ENCODE data around the gene CREB3L2. TPM values are rescaled to one million over a fixed set of nuclear protein-coding genes. Genes with fewer than 3 reads are reported as not detected.
"Not testable (repeated sequence)": the region's sequence is repeated elsewhere in the genome, so short reads cannot be mapped to it uniquely, and the experiment has no call there.

Gene CREB3L2
- total RNA-seq, 1 experiment from 2014 or later, result 4.1 TPM

- no peak for DNase-seq (ENCODE audit: low spot score)
- in situ Hi-C loops (cut with HindIII; ENCODE audit: low sequenced_read_pairs), result no loop called here
Measured at GRCh38 chr7:138017992-138018391, 16.1 kb upstream of the CREB3L2 start.

- in situ Hi-C loops (cut with HindIII; ENCODE audit: low sequenced_read_pairs), result no loop called here
- no peak for DNase-seq (ENCODE audit: low spot score)
Measured at GRCh38 chr7:138015096-138015495, 13.2 kb upstream of the CREB3L2 start.

GRCh38 chr7:138014686-138015085, 12.8 kb upstream of the CREB3L2 start:
- in situ Hi-C loops (cut with HindIII; ENCODE audit: low sequenced_read_pairs), result no loop called here
- DNase-seq (ENCODE audit: low spot score), result no peak

GRCh38 chr7:138014201-138014600, 12.3 kb upstream of the CREB3L2 start:
- in situ Hi-C loops (cut with HindIII; ENCODE audit: low sequenced_read_pairs); DNase-seq (ENCODE audit: low spot score): not testable (repeated sequence)

- in situ Hi-C loops (cut with HindIII; ENCODE audit: low sequenced_read_pairs), result no loop called here
Measured at GRCh38 chr7:138009350-138009653, 7.4 kb upstream of the CREB3L2 start.

GRCh38 chr7:138008588-138009349, 6.9 kb upstream of the CREB3L2 start:
- in situ Hi-C loops (cut with HindIII; ENCODE audit: low sequenced_read_pairs), result no loop called here
- peak; percentile 70 for DNase-seq (ENCODE audit: low spot score)

More at GRCh38 chr7:138009350-138009653, 7.4 kb upstream of the CREB3L2 start:
- no peak for DNase-seq (ENCODE audit: low spot score)

GRCh38 chr7:138008019-138008587, 6.2 kb upstream of the CREB3L2 start:
- in situ Hi-C loops (cut with HindIII; ENCODE audit: low sequenced_read_pairs), result no loop called here
- DNase-seq (ENCODE audit: low spot score), result no peak

GRCh38 chr7:138006106-138006505, 4.2 kb upstream of the CREB3L2 start:
- DNase-seq (ENCODE audit: low spot score), result no peak
- in situ Hi-C loops (cut with HindIII; ENCODE audit: low sequenced_read_pairs), result no loop called here

- no peak for DNase-seq (ENCODE audit: low spot score)
- in situ Hi-C loops (cut with HindIII; ENCODE audit: low sequenced_read_pairs), result no loop called here
Measured at GRCh38 chr7:138004936-138005335, 3.0 kb upstream of the CREB3L2 start.

- in situ Hi-C loops (cut with HindIII; ENCODE audit: low sequenced_read_pairs), result no loop called here
- no peak for DNase-seq (ENCODE audit: low spot score)
Measured at GRCh38 chr7:138004046-138004445, 2.2 kb upstream of the CREB3L2 start.

GRCh38 chr7:138002828-138003189, 923 bp upstream of the CREB3L2 start:
- DNase-seq (ENCODE audit: low spot score), result no peak
- in situ Hi-C loops (cut with HindIII; ENCODE audit: low sequenced_read_pairs), result no loop called here

GRCh38 chr7:138002096-138002827, 376 bp upstream of the CREB3L2 start:
- peak; percentile 100 for DNase-seq (ENCODE audit: low spot score)
- in situ Hi-C loops (cut with HindIII; ENCODE audit: low sequenced_read_pairs), result no loop called here

GRCh38 chr7:138000081-138000701, 1.7 kb downstream of the CREB3L2 start:
- in situ Hi-C loops (cut with HindIII; ENCODE audit: low sequenced_read_pairs), result no loop called here
- no peak for DNase-seq (ENCODE audit: low spot score)

- in situ Hi-C loops (cut with HindIII; ENCODE audit: low sequenced_read_pairs), result no loop called here
- no peak for DNase-seq (ENCODE audit: low spot score)
Measured at GRCh38 chr7:137999496-138000080, 2.3 kb downstream of the CREB3L2 start.

- no peak for DNase-seq (ENCODE audit: low spot score)
- in situ Hi-C loops (cut with HindIII; ENCODE audit: low sequenced_read_pairs), result no loop called here
Measured at GRCh38 chr7:137998250-137998649, 3.6 kb downstream of the CREB3L2 start.

GRCh38 chr7:137996871-137997270, 5.0 kb downstream of the CREB3L2 start:
- DNase-seq (ENCODE audit: low spot score), result no peak
- in situ Hi-C loops (cut with HindIII; ENCODE audit: low sequenced_read_pairs), result no loop called here

GRCh38 chr7:137996386-137996851, 5.5 kb downstream of the CREB3L2 start:
- DNase-seq (ENCODE audit: low spot score), result peak; percentile 76
- in situ Hi-C loops (cut with HindIII; ENCODE audit: low sequenced_read_pairs), result no loop called here

GRCh38 chr7:137994216-137994615, 7.7 kb downstream of the CREB3L2 start:
- in situ Hi-C loops (cut with HindIII; ENCODE audit: low sequenced_read_pairs), result no loop called here
- no peak for DNase-seq (ENCODE audit: low spot score)

- in situ Hi-C loops (cut with HindIII; ENCODE audit: low sequenced_read_pairs), result no loop called here
- DNase-seq (ENCODE audit: low spot score), result no peak
Measured at GRCh38 chr7:137993395-137993743, 8.5 kb downstream of the CREB3L2 start.

Measured in G401 (cell line).